Nephron progenitor cell (in vitro differentiated cells): ENCODE results near the gene RHBDF2.
"Not testable (repeated sequence)": the region's sequence is repeated elsewhere in the genome, so short reads cannot be mapped to it uniquely, and the experiment has no call there.

Experiments
- DNase-seq: peaks from one replicate; pipeline ENCODE4 v3.0.0; 2021
- H3K27ac Mint-ChIP-seq: 2 replicates; pipeline ENCODE4 v1.8.0; 2021; ENCODE audit warnings: mild to moderate bottlenecking, moderate library complexity, mixed read lengths
- H3K27me3 Mint-ChIP-seq: 2 replicates; pipeline ENCODE4 v1.8.0; 2021; ENCODE audit warnings: mild to moderate bottlenecking, low read depth, mixed read lengths; ENCODE audit not compliant: poor library complexity
- H3K36me3 Mint-ChIP-seq: 2 replicates; pipeline ENCODE4 v1.8.0; 2021; ENCODE audit warnings: low read depth, mixed read lengths
- H3K4me1 Mint-ChIP-seq: 2 replicates; pipeline ENCODE4 v1.8.0; 2021; ENCODE audit warnings: mixed read lengths
- H3K4me3 Mint-ChIP-seq: 2 replicates; pipeline ENCODE4 v1.8.0; 2021; ENCODE audit warnings: mild to moderate bottlenecking, moderate library complexity, mixed read lengths
- H3K9me3 Mint-ChIP-seq: 2 replicates; pipeline ENCODE4 v1.8.0; 2021; ENCODE audit warnings: mild to moderate bottlenecking, moderate library complexity, mixed read lengths
- TF ChIP-seq, protein P1 (sequence below): fragments of 200-600 bp; sonication (generic); IDR thresholded peaks from 2 replicates; pipeline ENCODE4 v1.5.0; 2021; ENCODE audit warnings: antibody characterized with exemption

RHBDF2 gene

DNA sequence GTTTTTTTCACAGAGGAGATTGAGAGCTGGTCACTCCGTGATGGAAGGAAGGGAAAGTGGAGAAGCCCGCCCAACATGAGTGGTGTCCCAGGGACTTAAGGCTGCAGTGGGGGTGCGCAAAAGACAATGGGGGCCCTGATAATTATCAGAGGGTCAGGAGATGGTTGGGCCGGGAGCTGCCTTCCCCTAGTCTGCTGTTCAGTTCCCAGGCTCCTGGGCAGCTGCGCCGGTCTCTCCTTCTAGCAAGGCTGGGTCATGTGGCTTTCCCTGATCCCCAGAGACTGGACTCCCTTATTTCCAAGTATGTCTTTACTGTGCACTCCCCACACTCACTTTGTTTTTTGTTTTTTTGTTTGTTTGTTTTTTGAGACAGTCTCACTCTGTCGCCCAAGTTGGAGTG is 20.0 kb upstream of the RHBDF2 start:
- H3K27me3 Mint-ChIP-seq, result peaks cover 23% of the 10 kb centered on the region
- no peaks in the 10 kb centered on the region for H3K9me3 Mint-ChIP-seq
- TF ChIP-seq, protein P1, sequence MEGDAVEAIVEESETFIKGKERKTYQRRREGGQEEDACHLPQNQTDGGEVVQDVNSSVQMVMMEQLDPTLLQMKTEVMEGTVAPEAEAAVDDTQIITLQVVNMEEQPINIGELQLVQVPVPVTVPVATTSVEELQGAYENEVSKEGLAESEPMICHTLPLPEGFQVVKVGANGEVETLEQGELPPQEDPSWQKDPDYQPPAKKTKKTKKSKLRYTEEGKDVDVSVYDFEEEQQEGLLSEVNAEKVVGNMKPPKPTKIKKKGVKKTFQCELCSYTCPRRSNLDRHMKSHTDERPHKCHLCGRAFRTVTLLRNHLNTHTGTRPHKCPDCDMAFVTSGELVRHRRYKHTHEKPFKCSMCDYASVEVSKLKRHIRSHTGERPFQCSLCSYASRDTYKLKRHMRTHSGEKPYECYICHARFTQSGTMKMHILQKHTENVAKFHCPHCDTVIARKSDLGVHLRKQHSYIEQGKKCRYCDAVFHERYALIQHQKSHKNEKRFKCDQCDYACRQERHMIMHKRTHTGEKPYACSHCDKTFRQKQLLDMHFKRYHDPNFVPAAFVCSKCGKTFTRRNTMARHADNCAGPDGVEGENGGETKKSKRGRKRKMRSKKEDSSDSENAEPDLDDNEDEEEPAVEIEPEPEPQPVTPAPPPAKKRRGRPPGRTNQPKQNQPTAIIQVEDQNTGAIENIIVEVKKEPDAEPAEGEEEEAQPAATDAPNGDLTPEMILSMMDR, result no peak
- H3K4me3 Mint-ChIP-seq, result no peak overlapping the region
- H3K36me3 Mint-ChIP-seq, result no peaks in the 10 kb centered on the region
- DNase-seq, result no peak
- peaks cover 56% of the 10 kb centered on the region for H3K4me1 Mint-ChIP-seq
- no peak overlapping the region for H3K27ac Mint-ChIP-seq

DNA sequence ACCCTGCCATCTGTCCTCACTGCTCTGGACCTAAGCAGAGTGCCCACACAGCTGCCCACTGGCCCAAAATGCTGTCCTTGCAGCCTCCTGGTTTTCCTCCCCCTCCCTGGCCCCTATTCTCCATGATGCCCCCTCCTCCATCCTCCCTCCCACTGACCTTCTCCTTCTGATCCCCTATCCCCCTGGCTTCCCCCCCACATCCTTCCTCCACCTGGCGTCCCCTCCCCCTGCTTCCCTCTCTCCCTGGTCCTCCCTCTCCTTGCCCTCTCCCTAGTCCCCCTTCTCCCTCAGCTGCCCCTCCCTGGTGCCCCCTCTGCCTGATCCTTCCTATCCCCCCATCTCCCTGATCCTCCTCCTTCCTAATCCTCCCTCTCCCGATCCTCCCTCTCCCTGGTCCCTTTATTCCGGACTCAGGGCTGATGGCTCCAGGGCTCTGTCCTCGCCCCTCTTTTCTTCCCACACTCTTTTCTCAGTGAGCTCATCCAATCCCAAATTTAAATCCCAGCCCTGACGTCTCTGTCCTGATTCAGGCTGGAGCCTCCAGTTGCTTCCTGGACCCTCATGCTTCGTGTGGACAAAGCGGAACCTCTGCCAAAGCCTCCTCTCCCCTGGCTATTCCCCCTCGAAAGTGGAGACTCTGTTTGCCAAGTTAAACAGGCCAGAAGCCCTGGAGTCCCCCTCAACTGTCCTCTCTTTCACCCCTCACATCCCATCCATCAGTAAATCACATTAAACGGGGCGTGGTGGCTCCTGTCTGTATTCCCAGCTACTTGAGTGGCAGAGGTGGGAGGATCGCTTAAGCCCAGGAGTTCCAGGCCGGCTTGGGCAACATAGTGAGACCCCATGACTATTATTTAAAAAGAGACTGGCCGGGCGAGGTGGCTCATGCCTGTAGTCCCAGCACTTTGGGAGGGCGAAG is 18.1 kb upstream of the RHBDF2 start:
- no peak for DNase-seq
- Mint-ChIP-seq H3K27ac (peak overlapping the region; percentile 58), H3K27me3 (peaks cover 18% of the 10 kb centered on the region), H3K9me3 (no peaks in the 10 kb centered on the region), H3K4me3 (no peak overlapping the region), H3K4me1 (peaks cover 59% of the 10 kb centered on the region), H3K36me3 (no peaks in the 10 kb centered on the region)
- TF ChIP-seq, protein P1, result no peak

DNA sequence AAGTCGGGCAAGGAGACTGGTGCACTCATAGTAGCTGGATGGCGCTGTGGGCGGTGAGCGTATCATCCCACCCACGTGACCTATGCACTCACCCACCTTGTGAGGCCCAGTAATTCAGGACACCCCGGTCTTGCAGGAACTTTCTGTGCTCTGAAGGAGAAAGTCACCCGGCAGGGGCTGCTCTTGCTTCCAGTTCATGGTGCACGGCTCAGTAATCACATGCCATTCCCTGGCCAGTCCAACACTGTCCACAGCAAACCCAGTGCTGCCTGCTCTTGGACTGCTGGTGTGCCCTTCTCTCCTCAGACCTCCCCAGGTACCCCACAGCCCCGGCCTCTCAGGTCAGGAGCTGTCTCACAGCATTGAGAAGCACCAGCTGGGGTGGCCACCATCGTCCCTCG is 16.4 kb upstream of the RHBDF2 start:
- DNase-seq, result no peak
- Mint-ChIP-seq H3K27ac (no peak overlapping the region), H3K4me1 (peaks cover 61% of the 10 kb centered on the region), H3K36me3 (no peaks in the 10 kb centered on the region), H3K27me3 (peaks cover 10% of the 10 kb centered on the region), H3K9me3 (no peaks in the 10 kb centered on the region), H3K4me3 (no peak overlapping the region)
- TF ChIP-seq, protein P1, result no peak

DNA sequence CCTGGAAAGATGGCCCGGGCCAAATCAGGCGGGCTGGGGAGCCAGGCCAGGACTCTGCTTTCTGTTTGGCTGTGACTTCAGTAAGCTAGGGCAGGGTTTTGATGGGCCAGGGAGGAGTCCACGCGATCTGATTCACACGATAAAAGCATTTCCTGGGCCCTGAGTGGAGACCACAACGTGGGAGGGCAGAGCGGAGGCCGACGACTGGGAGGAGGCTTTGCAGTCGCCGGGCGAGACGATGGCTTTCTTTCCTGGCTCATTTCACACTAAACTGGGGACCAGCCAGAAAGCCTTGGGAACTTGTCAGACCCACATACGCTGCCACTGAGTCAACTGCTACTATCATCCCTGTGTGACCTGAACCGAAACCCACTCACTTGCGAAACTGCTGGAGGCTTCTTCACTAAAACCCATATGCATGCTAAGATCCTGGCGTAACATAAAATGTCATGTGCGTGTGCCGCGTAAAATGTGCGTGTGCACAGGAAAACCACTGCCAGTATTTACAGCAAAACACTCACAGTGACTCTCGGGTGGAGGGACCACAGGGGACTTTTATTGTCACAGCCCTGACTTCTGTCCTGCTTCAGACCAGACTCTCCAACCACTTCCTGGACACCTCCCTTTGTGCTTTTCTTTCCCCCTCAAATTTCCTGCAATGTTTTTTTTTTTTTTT is 14.2 kb upstream of the RHBDF2 start:
- Mint-ChIP-seq H3K36me3 (no peaks in the 10 kb centered on the region), H3K4me1 (peaks cover 62% of the 10 kb centered on the region), H3K4me3 (no peak overlapping the region), H3K27ac (peak overlapping the region; percentile 76), H3K27me3 (peaks cover 13% of the 10 kb centered on the region), H3K9me3 (no peaks in the 10 kb centered on the region)
- TF ChIP-seq, protein P1, result no peak
- no peak for DNase-seq

DNA sequence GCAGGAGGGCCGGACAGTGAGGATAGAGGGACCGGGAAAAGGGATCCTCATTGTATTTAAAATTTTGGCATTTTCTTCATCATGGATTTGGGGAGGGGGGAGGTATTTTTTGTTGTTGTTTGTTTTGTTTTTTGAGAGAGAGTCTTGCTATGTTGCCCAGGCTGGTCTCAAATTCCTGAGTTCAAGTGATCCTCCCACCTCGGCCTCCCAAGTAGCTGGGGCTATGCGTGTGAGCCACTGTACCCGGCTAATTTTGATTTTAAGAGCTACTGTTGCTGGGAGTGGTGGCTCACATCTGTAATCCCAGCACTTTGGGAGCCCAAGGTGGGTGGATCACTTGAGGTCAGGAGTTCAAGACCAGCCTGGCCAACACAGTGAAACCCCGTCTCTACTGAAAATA is 13.1 kb upstream of the RHBDF2 start:
- not testable (repeated sequence) for H3K9me3 Mint-ChIP-seq, H3K27ac Mint-ChIP-seq, H3K36me3 Mint-ChIP-seq, DNase-seq, H3K4me3 Mint-ChIP-seq
- H3K4me1 Mint-ChIP-seq, result peaks cover 55% of the 10 kb centered on the region
- peaks cover 15% of the 10 kb centered on the region for H3K27me3 Mint-ChIP-seq

DNA sequence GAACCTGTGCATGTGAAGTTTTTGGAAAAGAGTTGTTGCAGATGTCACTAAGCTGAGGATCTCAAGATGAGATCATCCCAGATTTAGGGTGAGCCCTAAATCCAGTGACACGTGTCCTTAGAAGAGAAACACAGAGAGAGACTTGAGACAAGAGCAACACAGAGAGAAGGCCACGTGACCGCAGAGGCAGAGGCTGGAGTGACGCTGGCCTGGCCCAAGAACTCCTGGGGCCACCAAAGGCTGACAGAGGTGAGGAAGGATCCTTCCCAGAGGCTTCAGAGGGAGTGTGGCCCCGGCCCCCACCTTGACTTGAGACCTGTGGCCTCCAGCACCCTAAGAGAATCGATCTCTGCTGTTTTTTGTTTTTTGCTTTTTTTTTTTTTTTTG is 12.1 kb upstream of the RHBDF2 start:
- peaks cover 14% of the 10 kb centered on the region for H3K27me3 Mint-ChIP-seq
- H3K9me3 Mint-ChIP-seq, result no peaks in the 10 kb centered on the region
- H3K36me3 Mint-ChIP-seq, result no peaks in the 10 kb centered on the region
- no peak for DNase-seq
- TF ChIP-seq, protein P1, result no peak
- no peak overlapping the region for H3K27ac Mint-ChIP-seq
- peaks cover 52% of the 10 kb centered on the region for H3K4me1 Mint-ChIP-seq
- H3K4me3 Mint-ChIP-seq, result no peak overlapping the region
